ENCODE data around the gene RRP1B.

DNA sequence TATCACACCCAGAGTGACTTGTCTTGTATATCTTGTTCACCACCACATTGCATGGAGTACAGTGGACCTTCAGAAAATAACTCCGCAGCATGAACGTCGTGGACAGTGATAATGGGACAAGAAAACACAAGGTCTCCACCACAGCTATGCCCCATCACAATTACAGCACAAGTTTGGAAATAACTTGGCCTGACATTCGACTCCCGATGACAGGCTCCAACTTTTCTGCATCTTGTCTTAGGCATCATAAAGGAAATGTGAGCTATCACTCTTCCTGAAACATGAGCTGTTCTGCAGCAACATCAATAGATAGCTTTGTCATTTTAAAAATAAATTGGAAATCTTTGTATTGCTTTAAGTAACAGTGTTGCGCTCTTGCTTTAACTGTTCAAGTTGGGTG, 2.9 kb downstream of the RRP1B start:
- TF ChIP-seq POLR2AphosphoS5 (IDR thresholded peaks at IDR 0.05; ENCODE audit: borderline replicate concordance, low read depth, low read length) = no peak
- TF ChIP-seq EZH2 (IDR thresholded peaks at IDR 0.05) = no peak
- no peak for TF ChIP-seq FOXP2 (optimal IDR thresholded peaks at IDR 0.05; ENCODE audit: control extremely low read depth, extremely low read length, insufficient read depth)

Data from SK-N-MC (cell line).